ENCODE results near the gene MAGEB2. TPM values are rescaled to one million over a fixed set of nuclear protein-coding genes. Genes with fewer than 3 reads are reported as not detected.

MAGEB2 gene
- total RNA-seq, 1 experiment from 2014 or later = 0.13 TPM

- no peak overlapping the region for H2BK120ac ChIP-seq (ENCODE audit: low read depth, low read length, poor library complexity, severe bottlenecking)
- H4K20me1 ChIP-seq (ENCODE audit: control insufficient read depth, insufficient read depth, insufficient read length) = no peaks in the 10 kb centered on the region
- H3K9me3 ChIP-seq (ENCODE audit: control insufficient read depth, low read depth, low read length) = no peaks in the 10 kb centered on the region
- H3K27ac ChIP-seq (ENCODE audit: insufficient read length, low read depth, low read length) = no peak overlapping the region
- no peak overlapping the region for H2BK12ac ChIP-seq (ENCODE audit: insufficient read length, low read depth, low read length)
- H3K23ac ChIP-seq (ENCODE audit: insufficient read length, low read depth, low read length) = no peak overlapping the region
- H2BK15ac ChIP-seq (ENCODE audit: low read depth, low read length) = no peak overlapping the region
- H3K79me2 ChIP-seq (ENCODE audit: insufficient read depth, low read length) = no peaks in the 10 kb centered on the region
- no CpG with 5 or more reads among the region's 1 CpG for WGBS (ENCODE audit: extremely low coverage, insufficient read length, low lambda C conversion rate)
- no peak overlapping the region for H4K91ac ChIP-seq (ENCODE audit: insufficient read length, low read depth, low read length)
- Mint-ChIP-seq H3K27ac (no peak overlapping the region), H3K4me3 (no peak overlapping the region), H3K36me3 (ENCODE audit: insufficient read depth in 1 of 3, low read depth in 3 of 3) (0 out of 7 replicates have a peak, but pooled peaks cover 0 to 3% (median 0%) of the 10 kb centered on the region in 3 experiments), H3K4me1 (peaks cover 3% of the 10 kb centered on the region in 2 experiments; a peak in 3 of 4 replicates), H3K9me3 (peaks cover 0 to 28% of the 10 kb centered on the region in 2 experiments; a peak in 4 of 5 replicates), H3K27me3 (ENCODE audit: low read depth) (no peaks in the 10 kb centered on the region)
- H3K4me1 ChIP-seq (ENCODE audit: insufficient read depth, low read length) = no peaks in the 10 kb centered on the region
- H3T11ph ChIP-seq (ENCODE audit: low read length) = no peak overlapping the region
- no peak overlapping the region for H4K8ac ChIP-seq (replicated peaks; ENCODE audit: insufficient read length, low read depth, low read length)
- no peak overlapping the region for H3K9ac ChIP-seq (ENCODE audit: extremely low read depth, insufficient read length, low read length)
- DNase-seq = no peak
- no peak overlapping the region for H3K4me2 ChIP-seq (ENCODE audit: insufficient read depth, insufficient read length, low read length)
- no peak for TF ChIP-seq CTCF (conservative IDR thresholded peaks at IDR 0.05)
- no peak overlapping the region for H2AK5ac ChIP-seq (ENCODE audit: insufficient read length, low read length)
- H3K27me3 ChIP-seq (ENCODE audit: insufficient read depth, low read length) = no peaks in the 10 kb centered on the region
- no peaks in the 10 kb centered on the region for H3K79me1 ChIP-seq (ENCODE audit: insufficient read depth, low read depth, low read length, poor library complexity, severe bottlenecking)
- H2BK20ac ChIP-seq (ENCODE audit: low read depth, low read length, poor library complexity, severe bottlenecking) = no peak overlapping the region
- H3K4ac ChIP-seq (ENCODE audit: low read depth, low read length) = no peak overlapping the region
- no peak overlapping the region for H2BK5ac ChIP-seq (ENCODE audit: insufficient read length, low read length)
- no peak overlapping the region for H3K14ac ChIP-seq (ENCODE audit: insufficient read depth, low read length)
- no peak overlapping the region for H3K56ac ChIP-seq (ENCODE audit: insufficient read length, low read depth, low read length)
- H4K5ac ChIP-seq (ENCODE audit: insufficient read length, low read depth, low read length) = no peak overlapping the region
- no peak overlapping the region for H3K18ac ChIP-seq (ENCODE audit: insufficient read length, low read depth, low read length)
- H2AFZ ChIP-seq (ENCODE audit: low read length) = no peak overlapping the region
- no peaks in the 10 kb centered on the region for H3K23me2 ChIP-seq (ENCODE audit: insufficient read length, low read depth, low read length, poor library complexity, severe bottlenecking)
Observed at GRCh38 chrX:30262763-30263162, 47.4 kb downstream of the MAGEB2 start.

Other genes starting within 250 kb of the MAGEB2 start
- not detected in 2 replicates for gene MAGEB3, start 15.1 kb downstream of the MAGEB2 start, total RNA-seq (2021)
- 0.11 TPM in 1 of 2 replicates, not detected in the other for gene MAGEB4, start 26.4 kb downstream of the MAGEB2 start, total RNA-seq (2021)
- 0.17 and 0.18 TPM in 2 replicates for gene MAGEB1, start 31.6 kb downstream of the MAGEB2 start, total RNA-seq (2021)
- gene NR0B1, start 93.8 kb downstream of the MAGEB2 start, total RNA-seq (2021) = 0.18 TPM in 1 of 2 replicates, not detected in the other

Measured in H9 (cell line).